Adrenal gland (tissue), 12 donors: ENCODE measurements around the gene TCEA3. TPM values are rescaled to one million over a fixed set of nuclear protein-coding genes. Genes with fewer than 3 reads are reported as not detected.

Source experiments
- DNase-seq, 7 donors: peaks; one replicate each; pipeline ENCODE4 v3.0.0-alpha.2; 2019 to 2020
- H3K27ac ChIP-seq, 5 donors: fragments of 200-600 bp; sonication (generic) in 4 of 5; 1 replicate in 3 of 5; 2 replicates in 2 of 5; pipeline versions ENCODE4 v1.5.1 to v1.8.0; 2016 to 2020; ENCODE audit warnings: mild to moderate bottlenecking in 1 of 5
- H3K27me3 ChIP-seq: fragments of 200-600 bp; 2 replicates; pipeline ENCODE4 v1.8.0; 2021
- H3K36me3 ChIP-seq, 2 donors: fragments of 200-600 bp; replicated peaks in 1 of 2; 1 replicate in 1 of 2; 2 replicates in 1 of 2; pipeline versions ENCODE4 v1.5.1 to v1.8.0; 2018 to 2022
- H3K4me1 ChIP-seq, 2 donors: fragments of 200-600 bp; replicated peaks in 1 of 2; 1 replicate in 1 of 2; 2 replicates in 1 of 2; pipeline versions ENCODE4 v1.5.1 to v1.8.0; 2018 to 2021
- H3K4me3 ChIP-seq, 4 donors: fragments of 200-600 bp; sonication (generic) in 3 of 4; one replicate each; pipeline ENCODE4 v1.5.1; 2016 to 2018
- H3K9me3 ChIP-seq, 3 donors: fragments of 200-600 bp; sonication (generic) in 1 of 3; replicated peaks in 1 of 3; 1 replicate in 2 of 3; 2 replicates in 1 of 3; pipeline versions ENCODE4 v1.5.1 to v1.8.0; 2016 to 2021
- CTCF ChIP-seq, 6 experiments: fragments of 450-650 bp in 4 of 6; fragments of 200-600 bp in 2 of 6; sonication (generic) in 1 of 6; IDR thresholded peaks; 1 replicate in 5 of 6; 2 replicates in 1 of 6; pipeline versions ENCODE4 v1.5.1 to v1.8.0; 2016 to 2021; ENCODE audit warnings: antibody characterized with exemption in 6 of 6, mild to moderate bottlenecking in 2 of 6, moderate library complexity in 1 of 6
- POLR2A ChIP-seq, 2 donors: fragments of 450-650 bp; IDR thresholded peaks; one replicate each; pipeline ENCODE4 v1.6.1; 2017; ENCODE audit warnings: antibody characterized with exemption in 2 of 2, mild to moderate bottlenecking in 2 of 2, moderate library complexity in 1 of 2
- WGBS, 4 donors: extraction: QIAGEN DNeasy Blood & Tissue Kit in 2 of 4; methylation state at CpG; one replicate each; pipeline versions ENCODE4 v1.1.5 to v1.1.7; 2013 to 2017; 5-methylcytosine and 5-hydroxymethylcytosine counted together
- intact Hi-C, 2 donors: fragments of 100-400 bp; cut with DNase I; formaldehyde crosslinking; loops; one replicate each; pipeline versions ENCODE4 v1.14.1 to v1.15.0; 2022 to 2023
- polyA plus RNA-seq, 3 donors: library from polyadenylated mRNA; stranded (reverse); fragments of 200-250 nt in 2 of 3; fragments of 350-450 nt in 1 of 3; fragmentation: Illumina TruSeq in 1 of 3; extraction: RNeasy Lipid Tissue Mini Kit (QIAGEN cat#74804) in 1 of 3; gene quantifications; one replicate each; pipeline ENCODE4 v1.2.3, GENCODE V29; 2013 to 2014
- total RNA-seq, 9 donors: library from RNA; depleted of rRNA in 4 of 9; stranded (reverse); fragments of >200 nt in 4 of 9; fragments of 120-200 nt in 1 of 9; fragmentation: NEBNext Ultra II Directional in 1 of 9; extraction: Animal tissue kit (Norgen Biotek cat#: 25700) in 1 of 9; gene quantifications; one replicate each; pipeline versions ENCODE4 v1.1.0 to v1.2.4, GENCODE V29; 2013 to 2023
- donor health status: healthy with polysubstance abuse.
- donor health status: Bipolar disorder and iron deficiency.
- donor health status: DM: yes; HTN: yes; CAD: no.
- donor health status: DM: no; HTN: no; CAD: no.
- donor health status: DM: no; HTN: no; CAD: no.
- donor health status: DM: yes; HTN: yes; CAD: no.

The TCEA3 gene
- total and polyA plus RNA-seq, 12 donors: 23.6 to 171 (median 115) TPM

GRCh38 chr1:23371987-23372880 lies 52.3 kb downstream of the TCEA3 start:
- Histone ChIP-seq H3K36me3 (peaks cover 0 to under 1% of the 10 kb centered on the region in 2 donors), H3K9me3 (no peaks in the 10 kb centered on the region), H3K27me3 (no peaks in the 10 kb centered on the region), H3K4me1 (peaks cover 36 to 40% of the 10 kb centered on the region in 2 donors), H3K4me3 (no peak overlapping the region), H3K27ac (peak overlapping the region in 2 of 5 donors; percentile 35 to 97)
- DNase-seq: no peak
- TF ChIP-seq POLR2A (IDR thresholded peaks at IDR 0.05): no peak
- intact Hi-C loops: no loop called here
- WGBS, 4 donors: 69 to 77% (median 72%) methylated on average over 13 of the region's 13 CpGs

DNA sequence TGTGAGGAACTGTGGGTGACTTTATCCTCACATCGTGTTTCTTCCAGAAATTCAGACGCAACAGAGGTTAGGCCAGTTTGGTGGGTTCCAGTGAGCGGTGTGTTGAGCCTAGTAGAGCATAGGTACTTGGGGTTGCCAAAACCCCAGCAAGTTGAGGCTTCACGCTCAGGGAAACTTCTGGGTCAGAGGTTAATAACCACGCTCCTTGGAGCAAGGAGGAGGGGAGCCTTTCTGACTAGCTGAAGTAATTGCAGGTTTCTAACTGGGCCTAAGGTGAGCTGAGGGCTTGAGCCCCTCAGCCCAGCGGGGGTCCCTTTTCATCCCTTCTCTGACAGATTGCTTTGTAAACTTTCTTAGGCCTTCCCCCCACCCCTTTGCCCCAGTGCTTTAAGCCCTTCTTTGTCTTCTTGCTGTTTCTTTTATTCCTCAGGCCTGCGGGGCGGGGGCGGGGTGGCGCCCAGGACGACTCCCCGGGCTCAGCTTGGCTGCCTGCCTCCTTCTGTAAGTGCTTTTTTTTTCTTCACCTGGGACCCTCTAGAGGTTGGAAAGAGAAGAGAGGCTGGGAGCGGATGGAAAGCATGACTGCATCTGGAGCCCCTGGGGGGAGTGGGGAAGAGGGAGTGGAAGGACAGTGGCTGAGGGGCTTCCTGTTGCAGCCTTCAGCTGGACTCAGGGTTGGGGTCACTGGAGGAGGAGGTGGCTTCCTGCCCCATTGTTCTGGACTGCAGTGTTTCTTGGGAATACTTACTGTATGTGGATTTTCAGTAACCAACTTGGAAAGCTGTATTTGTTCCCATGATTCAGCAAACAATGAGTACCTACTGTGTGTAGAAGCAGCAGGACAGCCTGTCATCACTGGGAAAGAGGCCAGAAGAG lies 53.6 kb downstream of the TCEA3 start:
- Histone ChIP-seq H3K36me3 (peaks cover 0 to 14% of the 10 kb centered on the region in 2 donors), H3K9me3 (no peaks in the 10 kb centered on the region), H3K4me3 (peak overlapping the region in 1 of 4 donors; percentile 84), H3K27me3 (no peaks in the 10 kb centered on the region), H3K4me1 (peaks cover 29 to 46% of the 10 kb centered on the region in 2 donors), H3K27ac (peak overlapping the region; percentile 86 to 98 (median 93))
- peak in 1 of 6 experiments; percentile 8 for TF ChIP-seq CTCF (IDR thresholded peaks at IDR 0.05)
- TF ChIP-seq POLR2A (IDR thresholded peaks at IDR 0.05): no peak
- 31 to 37% (median 32%) methylated on average over 13 of the region's 13 CpGs for WGBS, 4 donors
- intact Hi-C loops: no loop called here
- DNase-seq: peak in 2 of 7 donors; percentile 32 to 70

GRCh38 chr1:23370330-23370708 lies 54.2 kb downstream of the TCEA3 start:
- TF ChIP-seq CTCF (IDR thresholded peaks at IDR 0.05) (no peak), POLR2A (IDR thresholded peaks at IDR 0.05) (no peak)
- Histone ChIP-seq H3K9me3 (no peaks in the 10 kb centered on the region), H3K4me1 (peaks cover 29 to 46% of the 10 kb centered on the region in 2 donors), H3K27me3 (no peaks in the 10 kb centered on the region), H3K36me3 (peaks cover 0 to 20% of the 10 kb centered on the region in 2 donors), H3K4me3 (peak overlapping the region in 1 of 4 donors; percentile 84), H3K27ac (peak overlapping the region; percentile 86 to 98 (median 93))
- DNase-seq: no peak
- 20 to 43% (median 32%) methylated on average over 5 of the region's 5 CpGs for WGBS, 4 donors
- intact Hi-C loops: no loop called here

DNA sequence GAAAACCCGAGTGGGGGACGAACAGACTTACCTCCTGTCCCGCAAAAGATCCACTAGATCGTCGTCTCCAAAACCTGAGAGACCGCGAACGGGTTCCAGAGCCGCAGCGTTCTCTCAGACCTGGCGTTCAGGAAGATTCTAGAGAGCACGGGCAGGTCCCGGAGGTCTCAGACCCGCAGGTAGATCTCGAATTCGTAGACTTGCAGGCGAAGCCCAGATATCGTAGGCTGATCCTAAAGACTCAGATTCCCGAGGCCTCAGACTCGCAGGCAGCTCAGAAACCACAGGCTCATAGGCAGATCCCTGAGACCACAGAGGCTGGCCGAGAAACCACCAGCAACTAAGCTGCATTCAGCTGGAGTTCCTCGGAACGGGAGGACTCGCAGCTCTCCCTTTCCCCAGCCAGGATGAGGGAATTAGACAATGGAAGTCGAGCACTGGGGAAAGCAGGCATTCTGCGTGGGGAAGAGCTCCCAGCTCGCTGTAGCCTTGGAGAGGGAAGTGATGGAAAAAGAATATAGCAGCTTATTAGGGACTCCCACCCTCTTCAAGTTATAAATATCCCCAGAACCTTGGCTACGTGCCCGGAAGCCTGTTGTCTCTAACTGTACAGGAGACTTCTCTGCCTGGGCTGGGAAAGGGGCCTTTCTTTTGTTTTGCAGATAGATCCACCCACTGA lies 55.1 kb downstream of the TCEA3 start, which contains the start of gene ZNF436:
Gene ZNF436, minus strand, starts transcription at position 502 of the 679 bp plus-strand sequence. CDS start 1,831 bp downstream, outside the sequence.
- H3K27ac ChIP-seq: peak within 1 kb of the TSS; percentile 86 to 98 (median 93)
- no peaks in the 10 kb centered on the region for H3K27me3 ChIP-seq
- peaks cover 29 to 46% of the 10 kb centered on the region in 2 donors for H3K4me1 ChIP-seq
- WGBS, 4 donors: 0 to 1% (median 0%) methylated on average over 8 to 29 of the region's 29 CpGs
- peaks cover 0 to 26% of the 10 kb centered on the region in 2 donors for H3K36me3 ChIP-seq
- H3K9me3 ChIP-seq: peaks cover 0 to 5% (median 0%) of the 10 kb centered on the region in 3 donors
- peak within 1 kb of the TSS; percentile 27 to 95 (median 56) for H3K4me3 ChIP-seq
- DNase-seq: peak; percentile 88 to 96 (median 94)
- intact Hi-C loops: no loop called here
- no peak for TF ChIP-seq CTCF (IDR thresholded peaks at IDR 0.05)
- peak; percentile 32 to 78 for TF ChIP-seq POLR2A (IDR thresholded peaks at IDR 0.05)
